GM18517 (cell line): Measurements from ENCODE around the gene LRRC3.

Experiments used
- ATAC-seq: cut with Tn5 transposase; IDR thresholded peaks from one replicate; pipeline ENCODE4 v1.9.1; 2021; ENCODE audit warnings: mild to moderate bottlenecking, moderate library complexity; ENCODE audit not compliant: unreplicated experiment

LRRC3 gene

DNA sequence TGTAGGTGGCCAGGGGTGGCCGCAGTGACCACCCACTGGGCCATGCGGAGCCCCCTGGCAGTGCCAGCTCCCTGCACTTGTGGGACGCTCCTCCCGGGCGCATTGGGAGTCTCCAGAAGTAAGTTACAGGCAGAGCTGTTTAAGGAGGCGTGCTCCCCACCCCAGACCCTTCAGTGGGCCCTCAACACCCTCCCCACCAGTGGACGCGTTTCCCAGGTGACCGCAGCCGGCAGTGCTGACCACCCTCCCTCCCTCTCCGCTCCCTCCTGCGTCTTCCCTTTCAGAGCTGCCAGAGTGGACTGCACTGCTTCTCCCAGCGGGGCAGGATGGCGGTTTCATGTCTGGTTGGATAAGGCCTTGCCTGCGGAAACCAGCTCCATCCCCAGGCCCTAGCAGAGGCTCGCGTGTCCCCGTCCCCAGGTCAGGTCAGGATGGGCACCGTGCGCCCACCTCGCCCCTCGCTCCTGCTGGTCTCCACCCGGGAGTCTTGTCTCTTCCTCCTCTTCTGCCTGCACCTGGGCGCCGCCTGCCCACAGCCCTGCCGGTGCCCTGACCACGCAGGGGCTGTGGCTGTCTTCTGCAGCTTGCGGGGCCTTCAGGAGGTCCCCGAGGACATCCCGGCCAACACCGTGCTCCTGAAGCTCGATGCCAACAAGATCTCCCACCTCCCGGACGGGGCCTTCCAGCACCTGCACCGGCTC, 1.1 kb downstream of the LRRC3 start:
- ATAC-seq: no peak

DNA sequence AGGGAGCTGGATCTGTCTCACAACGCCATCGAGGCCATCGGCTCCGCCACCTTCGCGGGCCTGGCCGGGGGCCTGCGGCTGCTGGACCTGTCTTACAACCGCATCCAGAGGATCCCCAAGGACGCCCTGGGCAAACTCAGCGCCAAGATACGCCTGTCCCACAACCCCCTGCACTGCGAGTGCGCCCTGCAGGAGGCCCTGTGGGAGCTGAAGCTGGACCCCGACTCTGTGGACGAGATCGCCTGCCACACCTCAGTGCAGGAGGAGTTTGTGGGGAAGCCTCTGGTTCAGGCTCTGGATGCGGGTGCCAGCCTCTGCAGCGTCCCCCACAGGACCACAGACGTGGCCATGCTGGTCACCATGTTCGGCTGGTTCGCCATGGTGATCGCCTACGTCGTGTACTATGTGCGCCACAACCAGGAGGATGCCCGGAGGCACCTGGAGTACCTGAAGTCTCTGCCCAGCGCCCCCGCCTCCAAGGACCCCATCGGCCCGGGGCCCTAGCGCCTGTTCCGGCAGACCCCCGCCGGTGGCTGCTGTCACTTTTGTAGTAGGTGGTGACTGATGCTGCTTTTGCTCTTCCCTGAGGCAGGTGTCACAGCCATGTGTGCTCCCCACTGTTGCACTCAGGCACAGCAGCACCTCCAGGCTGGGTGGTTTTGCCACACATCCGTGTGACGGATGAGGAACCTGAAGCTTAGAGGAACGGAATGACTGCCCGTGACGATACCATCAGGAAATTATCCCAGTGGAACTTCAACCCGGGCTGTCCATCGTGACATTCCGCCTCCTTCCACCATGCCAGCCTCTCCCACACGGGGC, 1.8 kb downstream of the LRRC3 start:
- ATAC-seq: no peak

DNA sequence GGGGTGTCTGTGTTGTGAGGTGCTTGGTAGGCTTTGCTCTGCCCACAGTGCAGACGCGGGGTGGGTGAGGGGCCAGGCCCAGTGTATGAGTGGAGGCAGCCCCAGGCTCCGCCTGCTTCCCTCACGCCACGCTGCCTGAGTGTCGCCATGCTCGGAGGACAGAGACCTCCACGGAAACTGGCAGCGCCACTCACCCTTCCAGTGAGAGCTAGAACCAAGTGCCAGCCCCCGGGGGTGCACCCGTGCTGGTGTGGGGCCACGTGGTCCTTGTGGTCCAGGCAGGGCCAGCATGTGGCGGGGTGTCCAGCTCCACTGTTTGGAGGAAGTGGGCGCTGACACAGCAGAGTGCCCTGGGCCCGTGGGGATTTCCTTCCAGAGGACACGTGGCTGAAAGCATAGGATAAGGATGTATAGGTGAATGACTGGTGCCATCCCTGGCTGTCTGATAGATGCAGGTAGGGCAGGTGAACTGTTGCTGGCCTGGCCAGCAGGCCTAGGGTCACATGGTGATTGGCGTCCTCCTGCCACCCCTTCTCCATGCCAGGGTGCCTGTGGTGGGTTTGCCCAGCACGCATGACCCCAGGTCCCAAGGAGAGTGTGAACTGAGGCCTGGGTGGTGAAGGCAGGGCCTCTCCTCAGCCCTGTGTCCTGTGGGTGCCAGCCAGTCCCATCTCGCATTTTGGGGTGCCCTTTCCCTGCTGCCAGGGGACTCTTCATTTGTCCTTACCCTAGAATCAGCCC, 3.8 kb downstream of the LRRC3 start:
- ATAC-seq: no peak

DNA sequence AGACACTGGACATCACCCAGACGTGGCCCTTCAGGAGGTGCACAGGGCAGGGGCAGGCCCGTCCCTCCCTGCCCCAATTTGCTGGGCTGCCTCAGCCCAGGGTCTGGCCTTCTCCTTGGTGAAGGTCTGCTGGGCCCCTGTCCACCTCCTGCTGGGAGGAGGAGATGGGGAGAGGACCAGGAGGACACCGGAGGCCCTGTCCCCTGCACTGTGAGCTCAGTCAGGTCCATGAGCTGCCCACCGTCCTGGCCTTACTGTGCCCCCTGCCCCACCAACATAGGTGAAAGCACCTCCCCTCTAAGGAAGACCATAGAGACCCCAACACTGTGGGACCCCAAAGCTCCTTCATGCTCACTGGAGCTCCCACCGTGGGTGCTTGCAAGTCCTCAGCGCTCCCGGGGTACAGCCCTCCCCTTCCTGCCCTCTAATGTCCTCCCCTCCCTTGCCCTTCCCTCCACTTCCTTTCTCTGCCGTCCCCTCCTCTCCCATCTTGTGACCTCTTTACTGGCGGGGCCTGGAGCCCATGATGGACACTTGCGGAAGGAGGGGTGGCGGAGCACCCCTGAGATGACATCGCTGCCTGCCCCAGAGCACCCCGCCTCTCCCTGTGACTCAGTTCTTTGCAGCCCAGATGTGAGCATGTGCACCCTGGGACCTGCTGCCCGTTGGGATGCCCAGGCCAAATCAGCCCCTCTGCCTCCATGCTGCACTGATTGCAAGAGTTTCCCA, 4.6 kb downstream of the LRRC3 start:
- ATAC-seq: no peak

DNA sequence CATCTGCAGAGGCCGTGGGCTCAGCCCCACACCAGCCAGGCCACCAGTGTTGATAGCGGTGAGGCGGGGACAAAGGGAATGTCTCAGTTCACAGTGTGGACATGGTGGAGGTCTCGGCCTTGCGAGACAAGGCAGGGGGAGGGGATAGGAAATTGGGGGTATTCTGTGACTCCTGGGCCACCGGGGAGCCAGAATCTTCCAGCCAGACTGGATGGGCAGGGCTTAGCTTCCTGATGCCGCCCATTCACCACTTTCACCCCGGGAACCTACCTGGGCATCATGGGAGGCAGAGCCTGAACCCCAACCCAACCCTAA, 5.1 kb downstream of the LRRC3 start:
- no peak for ATAC-seq

DNA sequence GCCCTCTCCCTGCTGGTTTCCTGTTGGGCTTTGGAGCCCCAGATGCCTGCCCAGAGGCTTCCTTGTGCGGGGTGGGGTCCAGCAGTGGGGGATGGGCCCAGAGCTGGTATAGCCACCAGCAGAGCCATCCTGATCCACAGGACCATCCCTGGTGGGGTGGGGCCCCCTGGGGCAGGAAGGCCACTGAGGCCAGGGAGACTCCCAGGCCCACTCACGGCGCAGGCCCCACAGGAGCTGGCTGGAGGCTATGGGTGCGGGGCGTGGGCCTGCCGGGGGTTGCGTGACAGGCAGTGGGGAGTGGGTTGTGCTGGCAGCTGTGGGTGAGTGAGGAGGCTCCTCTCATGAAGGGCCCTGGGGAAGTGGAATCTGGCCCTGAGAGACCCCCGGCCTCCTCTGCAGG, 5.7 kb downstream of the LRRC3 start:
- ATAC-seq: no peak

DNA sequence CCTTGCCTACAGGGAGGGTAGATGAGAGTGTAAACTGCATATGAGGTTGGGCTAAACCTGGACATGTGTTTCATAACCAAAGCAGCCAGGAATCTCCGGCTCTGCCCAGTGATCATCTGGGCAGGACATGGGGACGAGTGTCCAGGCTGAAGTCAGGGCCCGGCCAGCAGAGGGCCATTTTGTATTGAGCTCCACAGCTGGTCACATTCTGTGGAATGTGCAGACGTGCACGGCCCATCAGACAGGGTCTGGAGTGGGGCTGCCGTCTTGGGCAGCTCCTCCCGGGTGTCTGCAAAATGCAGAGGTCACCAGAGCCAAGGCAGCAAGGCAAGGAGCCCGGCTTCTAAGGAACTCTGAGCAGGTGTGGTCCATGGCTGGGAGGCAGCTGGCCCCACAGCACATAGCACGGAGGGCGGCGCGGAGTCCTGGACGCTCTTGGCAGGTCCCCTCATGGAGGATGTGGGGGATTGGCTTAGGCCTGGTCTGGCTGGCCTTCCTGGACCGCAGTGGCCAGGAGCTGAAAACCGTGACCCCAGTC, 6.2 kb downstream of the LRRC3 start:
- ATAC-seq: no peak

DNA sequence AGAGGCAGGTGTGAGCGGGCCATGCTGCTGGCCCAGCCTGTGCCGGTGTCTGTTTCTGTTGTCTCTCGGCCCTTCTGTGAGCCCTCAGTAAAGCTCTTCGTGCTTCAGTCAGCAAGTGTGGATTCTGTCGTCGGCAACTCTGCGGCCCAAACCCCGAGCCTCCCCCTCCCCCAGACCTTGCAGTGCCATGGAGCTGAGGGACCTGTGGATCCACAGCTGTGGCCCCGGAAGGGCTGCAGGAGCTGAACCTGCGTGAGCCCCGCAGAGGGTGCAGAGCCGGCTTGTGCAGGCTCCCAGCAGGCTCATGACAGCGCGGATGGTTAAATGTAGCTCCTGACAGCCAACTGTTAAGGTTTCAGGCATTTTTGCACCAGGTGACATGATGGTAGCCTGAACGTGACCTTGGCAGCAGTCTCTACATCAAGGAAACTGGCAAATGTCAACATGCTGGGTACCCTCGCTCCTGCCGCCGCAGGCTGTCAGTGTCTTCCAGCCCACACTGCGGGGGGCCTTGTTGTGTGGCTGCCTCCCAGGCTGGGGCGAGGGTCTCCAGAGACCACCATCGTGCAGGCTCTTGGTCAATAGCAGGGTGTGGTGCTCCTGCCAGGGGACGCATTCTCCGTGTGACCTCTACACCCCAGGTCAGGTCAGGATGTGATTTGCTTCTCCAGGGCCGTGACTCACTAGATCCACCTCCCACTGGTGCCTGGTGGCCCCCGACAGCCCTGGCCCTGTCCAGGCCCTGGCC, 7.0 kb downstream of the LRRC3 start:
- ATAC-seq: no peak

DNA sequence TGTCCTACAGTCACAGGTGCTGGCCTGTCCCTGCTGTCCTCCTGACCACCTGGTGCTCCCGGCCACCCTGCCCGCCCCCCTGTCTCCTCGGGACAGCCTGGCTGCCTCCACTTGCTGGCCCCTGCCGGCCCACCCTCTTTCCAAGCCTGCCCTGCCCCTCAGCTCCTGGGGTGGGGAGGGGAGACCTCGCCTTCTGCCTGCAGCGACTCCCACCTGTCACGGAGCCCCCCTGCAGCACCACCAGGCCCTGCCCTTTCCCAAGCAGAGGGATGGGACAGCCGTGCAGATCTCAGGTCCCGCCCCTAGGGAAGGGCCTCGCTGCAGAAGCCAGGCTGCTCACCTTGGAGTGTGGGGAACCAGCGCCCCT, 7.5 kb downstream of the LRRC3 start:
- ATAC-seq: no peak

DNA sequence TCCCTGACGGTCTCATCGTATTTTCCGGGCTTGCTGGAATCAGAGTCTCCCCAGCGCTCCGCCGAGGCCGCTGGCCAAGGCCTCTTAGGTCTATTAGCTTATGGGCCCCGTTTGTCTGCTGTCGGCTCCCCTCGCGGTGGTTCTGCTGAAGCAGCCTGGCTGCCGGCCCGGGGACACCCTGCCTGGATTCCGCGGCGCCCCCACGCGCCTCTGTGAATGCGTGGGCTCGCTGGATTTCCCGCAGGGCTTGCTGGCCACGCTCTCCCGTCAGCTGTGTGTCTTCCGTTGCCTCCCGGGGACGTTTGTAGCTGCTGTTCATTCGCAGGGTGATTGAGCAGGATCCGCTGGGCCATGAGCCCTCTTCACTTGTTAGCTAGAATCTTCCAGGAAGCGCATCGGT, 8.4 kb downstream of the LRRC3 start:
- ATAC-seq: no peak

DNA sequence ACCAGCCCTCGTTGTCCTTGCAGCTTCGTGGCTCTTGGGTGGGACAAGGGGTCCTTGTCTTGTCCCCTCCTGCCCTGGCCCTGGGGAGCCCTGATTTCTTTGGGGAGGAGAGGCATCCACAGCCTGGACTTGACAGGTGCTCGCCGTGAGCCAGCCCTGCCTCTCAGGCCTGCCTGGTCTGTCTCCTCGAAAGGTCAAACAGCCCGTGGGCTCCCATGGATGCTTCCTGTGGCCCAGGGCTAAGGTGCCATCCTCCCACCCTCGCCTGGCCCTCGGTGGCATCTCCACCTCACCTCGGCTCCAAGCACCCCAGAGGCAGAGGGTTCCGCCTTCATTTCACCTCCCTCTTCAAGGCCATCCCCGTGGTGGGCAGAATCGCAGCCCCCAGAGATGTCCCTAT, 9.0 kb downstream of the LRRC3 start:
- ATAC-seq: no peak

DNA sequence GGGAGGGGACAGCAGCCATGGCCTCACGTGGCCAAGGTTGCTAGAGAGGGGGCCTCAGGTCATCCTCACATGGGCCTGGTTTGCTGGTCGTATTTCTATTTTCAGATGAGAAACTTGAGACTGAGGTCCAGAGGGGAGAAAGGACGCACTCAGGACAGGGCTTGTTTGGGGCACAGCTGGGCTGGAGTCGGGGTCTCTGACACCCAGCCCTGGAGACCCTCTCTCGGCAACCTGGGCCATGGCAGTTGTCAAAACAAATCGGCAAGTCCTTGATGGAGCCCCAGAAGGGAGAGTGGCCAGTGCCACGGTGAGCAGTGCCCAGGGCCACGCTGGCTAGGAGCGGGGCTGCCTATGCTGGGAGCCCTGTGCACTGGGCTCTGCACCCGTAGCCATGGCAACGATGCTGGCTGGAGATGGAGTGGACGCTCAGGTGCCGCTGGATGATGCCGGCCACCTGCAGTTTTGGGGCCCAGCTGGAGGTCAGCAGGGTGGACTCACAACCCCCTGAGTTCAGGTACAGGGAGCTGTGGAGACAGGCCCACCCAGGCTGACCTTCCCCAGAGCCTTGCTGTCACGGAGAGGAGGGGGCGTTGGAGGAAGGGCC, 11.1 kb downstream of the LRRC3 start:
- ATAC-seq: no peak

DNA sequence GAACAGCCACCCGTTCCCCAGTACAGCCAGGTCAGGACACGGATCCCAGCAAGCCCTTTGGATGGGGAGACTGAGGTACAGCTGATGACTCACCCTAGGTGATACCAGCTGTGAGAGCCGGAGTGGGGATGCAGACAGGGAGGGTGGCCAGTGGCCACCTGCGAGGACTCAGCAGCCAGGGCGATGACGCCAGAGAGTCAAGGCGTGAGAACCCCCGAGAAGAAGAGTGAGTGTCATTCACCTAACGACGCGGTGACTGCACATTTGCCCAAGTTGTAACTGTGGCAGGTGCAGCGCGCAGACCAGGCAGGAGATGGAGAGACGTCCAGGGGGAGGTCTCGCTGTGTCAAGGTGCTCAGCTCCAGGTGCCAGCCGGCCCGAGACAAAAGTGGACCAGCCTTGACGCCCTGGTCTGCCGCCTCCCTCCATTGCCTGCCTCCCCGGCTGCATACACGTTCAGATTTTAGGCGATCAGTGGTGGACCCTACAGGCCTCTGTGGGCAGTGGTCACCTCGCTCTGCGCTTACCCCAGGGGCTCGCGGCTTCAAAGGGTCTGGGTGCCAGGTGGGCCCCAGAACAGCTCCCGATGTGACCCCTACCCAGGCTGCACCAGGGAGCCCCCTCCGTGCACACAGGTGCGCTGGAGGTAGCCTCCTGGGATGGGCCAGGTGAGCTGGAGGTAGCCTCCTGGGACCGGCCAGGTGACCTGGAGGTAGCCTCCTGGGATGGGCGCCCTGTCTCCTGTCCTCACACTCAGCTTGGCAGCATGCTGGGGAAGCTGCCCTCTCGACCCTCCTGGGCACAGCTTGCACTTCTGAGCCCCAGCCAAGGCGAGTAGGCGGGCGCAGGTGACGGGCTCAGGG, 11.9 kb downstream of the LRRC3 start:
- no peak for ATAC-seq

DNA sequence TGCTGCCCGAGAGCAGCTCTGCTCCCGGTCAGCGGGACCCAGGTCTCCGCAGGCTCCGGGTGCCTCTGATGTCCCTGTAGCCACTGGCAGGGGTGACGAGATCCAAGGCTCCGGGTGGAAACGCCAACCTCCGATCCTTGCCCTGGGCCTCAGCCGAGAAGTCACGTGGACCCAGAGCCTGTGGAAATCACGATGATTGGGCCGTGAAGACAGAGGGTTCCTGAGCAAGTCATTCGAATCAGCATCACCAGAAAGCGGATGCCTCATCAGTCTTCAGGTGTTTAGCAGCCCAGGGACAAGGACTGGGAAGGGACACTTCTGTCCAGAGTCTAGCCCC, 12.5 kb downstream of the LRRC3 start:
- ATAC-seq: no peak

DNA sequence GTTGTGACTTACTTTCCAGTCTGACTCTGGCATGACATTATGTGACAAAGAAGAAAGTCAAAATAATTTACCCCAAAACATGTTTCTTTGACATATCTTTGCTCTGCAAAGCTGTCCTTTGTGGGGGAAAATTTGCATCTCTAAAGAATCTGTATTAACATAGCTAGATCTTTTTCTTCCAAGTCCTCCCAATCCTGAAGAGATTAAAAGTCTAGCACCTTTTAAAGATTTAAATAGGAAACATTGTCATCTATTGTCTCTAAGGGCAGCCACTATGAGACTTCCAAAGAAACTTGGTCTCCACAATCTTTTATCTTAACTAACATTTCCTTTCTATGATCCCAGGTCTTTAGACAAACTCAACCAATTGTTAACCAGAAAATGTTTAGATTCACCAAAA, 16.0 kb downstream of the LRRC3 start:
- ATAC-seq: no peak

DNA sequence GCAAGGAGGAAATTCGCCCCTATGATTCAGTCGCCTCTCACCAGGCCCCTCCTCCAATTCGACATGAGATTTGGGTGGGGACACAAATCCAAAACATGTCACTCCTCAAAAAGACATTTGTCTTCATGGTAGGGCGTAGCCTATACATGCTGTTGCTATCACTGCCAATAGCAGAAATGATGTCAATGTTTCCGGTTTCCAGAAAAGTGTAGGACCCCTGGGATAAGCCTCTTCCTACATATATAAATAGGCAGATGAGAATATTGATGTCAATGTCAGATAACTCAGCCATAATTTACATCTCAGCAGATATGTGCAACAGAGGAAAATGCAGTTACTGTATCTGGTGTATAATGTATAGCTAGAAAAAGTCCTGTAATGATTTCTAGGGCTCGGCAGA, 16.7 kb downstream of the LRRC3 start:
- no peak for ATAC-seq

DNA sequence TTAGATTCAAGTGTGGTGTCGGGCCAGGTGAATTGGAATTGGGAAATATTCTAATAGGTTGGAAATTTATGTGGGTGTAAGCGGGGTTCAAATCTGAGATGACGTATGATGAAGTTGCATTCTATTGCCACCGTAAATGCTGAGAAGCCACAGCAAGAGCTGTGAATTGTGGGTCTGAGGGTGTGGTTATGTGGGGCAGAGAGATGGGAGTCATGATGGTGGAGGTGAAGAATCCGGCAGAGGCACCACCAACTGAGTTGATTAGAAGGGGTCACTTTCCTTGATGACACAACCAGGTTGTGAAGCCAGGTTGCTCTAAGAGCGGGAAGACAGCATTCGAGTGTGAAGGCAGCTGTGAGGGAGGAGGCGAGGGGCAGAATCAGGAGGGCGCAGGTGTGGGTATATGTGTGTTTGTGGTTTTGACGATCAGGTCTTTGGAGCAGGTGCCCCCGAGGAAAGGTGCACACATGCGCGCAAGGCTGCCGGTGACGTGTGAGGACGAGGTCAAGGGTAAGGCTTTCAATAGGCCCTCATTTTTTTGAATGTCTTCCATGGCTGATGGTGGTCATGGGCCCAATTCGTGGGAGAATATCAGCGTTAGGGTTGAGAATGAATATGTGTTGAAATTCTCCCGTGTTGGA, 18.7 kb downstream of the LRRC3 start:
- no peak for ATAC-seq

DNA sequence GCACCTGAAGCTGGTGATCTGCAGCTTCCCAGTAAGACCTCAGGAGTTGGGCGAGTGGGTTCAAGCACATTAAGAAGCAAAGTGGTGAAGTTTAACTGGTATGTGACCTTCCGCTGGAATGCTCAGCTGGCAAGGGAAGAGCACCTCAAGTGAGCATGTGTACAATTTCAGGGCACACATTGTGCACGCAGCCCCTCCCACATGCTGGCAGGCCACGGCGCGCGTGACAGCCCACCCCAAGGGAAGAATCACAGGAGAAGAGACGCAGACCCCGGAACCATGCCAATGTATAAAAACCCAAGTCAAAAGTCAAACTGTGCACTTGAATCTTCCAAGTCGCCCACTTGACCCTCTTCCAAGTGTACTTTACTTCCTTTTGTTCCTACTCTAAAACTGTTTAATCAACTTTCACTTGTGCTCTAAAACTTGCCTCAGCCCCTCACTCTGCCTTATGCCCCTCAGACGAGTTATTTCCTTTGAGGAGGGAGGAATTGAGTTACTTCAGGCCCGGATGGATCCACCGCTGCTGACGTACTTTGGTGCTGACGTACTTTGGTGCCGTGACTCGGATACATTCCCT, 20.0 kb downstream of the LRRC3 start:
- ATAC-seq: no peak
